Measurements from ENCODE around the gene MAP4K4.

GRCh38 chr2:101895039-101895438 is 197.5 kb downstream of the MAP4K4 start:
- no peak for TF ChIP-seq CTCF (IDR thresholded peaks at IDR 0.05)
- no peak for TF ChIP-seq POLR2A (IDR thresholded peaks at IDR 0.05)

All from thyroid gland (tissue), 4 donors.